ENCODE results near the gene ZSCAN10. TPM values are rescaled to one million over a fixed set of nuclear protein-coding genes. Genes with fewer than 3 reads are reported as not detected.

The ZSCAN10 gene
- total and polyA plus RNA-seq, 2 donors (not counting 3 experiments of a cell fraction or from before 2014, with no cell fraction given), result not detected

GRCh38 chr16:3148256-3149192 lies 49.4 kb upstream of the ZSCAN10 start:
- CTCF ChIA-PET, result interaction anchor here (0.8 to 8.7 kb wide), 11 partner anchors 8 to 121 kb away, joined by 3 to 54 read pairs (median 5); partner anchors contain the start of gene ZNF213
- dilution Hi-C loops (cut with MboI; ENCODE audit: extremely low pct_ligation_motif_present, low sequenced_read_pairs), result no loop called here
- no peak for FAIRE-seq

More at GRCh38 chr16:3148256-3149192, 49.4 kb upstream of the ZSCAN10 start:
- no peaks in the 10 kb centered on the region for H3K9me3 ChIP-seq (replicated peaks; ENCODE audit: control insufficient read depth, insufficient read depth, low read length)
- no peak overlapping the region for H3K4me3 ChIP-seq (replicated peaks in 1 of 3; ENCODE audit: insufficient read depth in 1 of 3, low read depth in 1 of 3, low read length in 3 of 3)
- no TSS peak for BruUV-seq (replicated peaks)
- intact Hi-C loops (cut with micrococcal nuclease), result no loop called here
- TF ChIP-seq JUN (IDR thresholded peaks at IDR 0.05; ENCODE audit: borderline replicate concordance, insufficient read depth, insufficient read length, low read depth) (no peak), POLR2AphosphoS5 (IDR thresholded peaks at IDR 0.05; ENCODE audit: insufficient read depth, low read depth, low read length) (no peak), MAX (IDR thresholded peaks at IDR 0.05; ENCODE audit: insufficient read depth, insufficient read length) (no peak), POLR2A (IDR thresholded peaks at IDR 0.05; ENCODE audit: low read depth, low read length) (no peak), MYC (IDR thresholded peaks at IDR 0.05; ENCODE audit: low read depth, low read length) (no peak), GATA2 (IDR thresholded peaks at IDR 0.05; ENCODE audit: insufficient read depth, insufficient read length, low read depth, low read length) (no peak), EZH2 (IDR thresholded peaks at IDR 0.05; ENCODE audit: borderline replicate concordance, low read depth, low read length, severe bottlenecking) (no peak), FOS (IDR thresholded peaks at IDR 0.05; ENCODE audit: borderline replicate concordance, insufficient read depth, low read length) (no peak), CTCF (IDR thresholded peaks at IDR 0.05; ENCODE audit: extremely low read depth in 1 of 2, insufficient read depth in 1 of 2, low read depth in 1 of 2, low read length in 2 of 2) (no peak)
- H3K36me3 ChIP-seq (ENCODE audit: control insufficient read depth in 2 of 2, extremely low read depth in 1 of 2, insufficient read depth in 2 of 2, low read length in 2 of 2), result no peaks in the 10 kb centered on the region
- H3K4me1 ChIP-seq (ENCODE audit: control insufficient read depth, extremely low read depth, insufficient read depth, low read length), result peaks cover 10% of the 10 kb centered on the region
- H3K27ac ChIP-seq (ENCODE audit: insufficient read depth, low read depth, low read length), result no peak overlapping the region
- no peak overlapping the region for H3K9ac ChIP-seq (replicated peaks; ENCODE audit: extremely low read depth, insufficient read depth, low read length)
- H3K27me3 ChIP-seq (ENCODE audit: control insufficient read depth in 2 of 2, insufficient read depth in 2 of 2, low read length in 2 of 2), result no peaks in the 10 kb centered on the region
- H3K9me1 ChIP-seq (replicated peaks; ENCODE audit: control insufficient read depth, extremely low read depth, insufficient read depth, low read length), result no peaks in the 10 kb centered on the region
- H3K79me2 ChIP-seq (ENCODE audit: control insufficient read depth, insufficient read depth, low read length), result no peaks in the 10 kb centered on the region
- H4K20me1 ChIP-seq (replicated peaks; ENCODE audit: control insufficient read depth, extremely low read depth, insufficient read depth, low read length), result no peaks in the 10 kb centered on the region
- POLR2A ChIA-PET, result interaction anchor here (2.6 kb wide), 1 partner anchor 13 kb away, joined by 9 read pairs; the partner anchor contains the start of gene ZNF213
- DNase-seq (ENCODE audit: low read depth, low spot score), result no peak
- no peak overlapping the region for H2AFZ ChIP-seq (ENCODE audit: low read depth, low read length)
- H3K4me2 ChIP-seq (ENCODE audit: insufficient read depth, low read length), result no peak overlapping the region
